Measurements from ENCODE around the gene PRRX2.

PRRX2 gene

GRCh38 chr9:129709438-129710168 lies 44.2 kb downstream of the PRRX2 start:
- no peak for DNase-seq (ENCODE audit: low spot score)

DNA sequence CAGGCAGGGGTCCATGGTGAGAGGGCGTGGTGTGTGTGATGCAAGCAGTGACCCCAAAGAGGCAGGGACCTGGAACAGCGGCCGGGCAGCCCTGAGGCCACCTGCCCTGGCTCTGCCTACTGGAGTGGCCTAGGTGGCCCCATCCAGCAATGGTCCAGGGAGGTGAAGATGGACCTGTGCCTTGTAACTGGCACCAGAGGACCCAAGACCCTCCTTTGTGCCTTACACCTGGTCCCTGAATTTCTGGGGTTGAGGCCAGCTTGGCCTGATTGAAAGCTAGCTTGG lies 44.7 kb downstream of the PRRX2 start:
- DNase-seq (ENCODE audit: low spot score), result no peak

- DNase-seq (ENCODE audit: low spot score), result no peak
Measured at GRCh38 chr9:129712634-129713401, 47.4 kb downstream of the PRRX2 start.

DNA sequence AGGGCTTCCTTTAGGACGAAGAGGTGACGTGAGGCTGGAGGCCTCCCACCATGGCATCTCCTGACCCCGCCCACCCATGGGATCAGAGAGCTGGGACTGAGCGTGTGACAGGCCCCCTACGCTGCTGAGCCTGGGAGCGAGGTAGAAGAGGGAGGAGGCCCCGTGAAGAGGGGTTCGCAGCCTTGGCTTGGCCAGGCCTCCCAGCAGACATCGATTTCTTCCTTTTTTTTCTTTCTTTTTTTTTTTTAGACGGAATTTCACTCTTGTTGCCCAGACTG lies 47.9 kb downstream of the PRRX2 start:
- DNase-seq (ENCODE audit: low spot score), result no peak

- DNase-seq (ENCODE audit: low spot score), result no peak
Measured at GRCh38 chr9:129714511-129715061, 49.1 kb downstream of the PRRX2 start.

GRCh38 chr9:129716091-129716490 lies 50.6 kb downstream of the PRRX2 start:
- no peak for DNase-seq (ENCODE audit: low spot score)

DNA sequence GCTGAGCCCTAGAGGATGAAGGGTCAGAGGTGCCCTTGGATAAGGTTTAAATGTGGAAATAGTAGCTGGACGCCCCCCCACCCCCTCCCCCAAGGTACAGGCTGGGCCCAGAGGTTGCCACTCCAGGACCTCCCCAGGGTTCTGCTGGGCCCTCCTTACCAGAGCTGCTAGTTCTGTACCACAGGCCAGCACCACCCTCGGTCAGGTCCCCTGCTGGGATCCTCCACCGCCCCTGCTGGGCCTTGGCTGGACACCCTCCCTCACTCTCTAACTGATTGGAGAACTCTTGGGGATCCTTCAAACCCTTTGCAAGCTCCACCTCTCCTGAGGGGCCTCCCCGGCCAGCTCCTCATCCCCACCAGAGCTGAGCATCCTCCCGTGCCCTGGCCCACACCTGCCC lies 52.5 kb downstream of the PRRX2 start:
- no peak for DNase-seq (ENCODE audit: low spot score)

GRCh38 chr9:129718647-129719046 lies 53.2 kb downstream of the PRRX2 start:
- no peak for DNase-seq (ENCODE audit: low spot score)

DNA sequence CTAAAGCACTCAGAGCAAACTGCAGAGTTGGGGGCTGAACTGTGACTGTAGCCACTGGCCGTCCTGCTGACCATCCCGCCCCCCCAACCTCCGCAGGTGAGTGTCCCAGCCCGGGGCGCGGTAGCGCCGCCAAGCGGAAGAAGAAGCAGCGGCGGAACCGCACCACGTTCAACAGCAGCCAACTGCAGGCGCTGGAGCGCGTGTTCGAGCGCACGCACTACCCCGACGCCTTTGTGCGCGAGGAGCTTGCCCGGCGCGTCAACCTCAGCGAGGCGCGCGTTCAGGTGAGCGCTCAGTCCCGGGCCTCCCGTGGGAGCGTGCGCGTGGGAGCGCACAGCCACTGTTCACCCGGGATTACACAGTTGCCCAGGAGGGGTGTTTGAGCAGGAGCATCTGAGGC lies 53.7 kb downstream of the PRRX2 start:
- no peak for DNase-seq (ENCODE audit: low spot score)

GRCh38 chr9:129720181-129720864 lies 54.9 kb downstream of the PRRX2 start:
- DNase-seq (ENCODE audit: low spot score), result peak; percentile 68

DNA sequence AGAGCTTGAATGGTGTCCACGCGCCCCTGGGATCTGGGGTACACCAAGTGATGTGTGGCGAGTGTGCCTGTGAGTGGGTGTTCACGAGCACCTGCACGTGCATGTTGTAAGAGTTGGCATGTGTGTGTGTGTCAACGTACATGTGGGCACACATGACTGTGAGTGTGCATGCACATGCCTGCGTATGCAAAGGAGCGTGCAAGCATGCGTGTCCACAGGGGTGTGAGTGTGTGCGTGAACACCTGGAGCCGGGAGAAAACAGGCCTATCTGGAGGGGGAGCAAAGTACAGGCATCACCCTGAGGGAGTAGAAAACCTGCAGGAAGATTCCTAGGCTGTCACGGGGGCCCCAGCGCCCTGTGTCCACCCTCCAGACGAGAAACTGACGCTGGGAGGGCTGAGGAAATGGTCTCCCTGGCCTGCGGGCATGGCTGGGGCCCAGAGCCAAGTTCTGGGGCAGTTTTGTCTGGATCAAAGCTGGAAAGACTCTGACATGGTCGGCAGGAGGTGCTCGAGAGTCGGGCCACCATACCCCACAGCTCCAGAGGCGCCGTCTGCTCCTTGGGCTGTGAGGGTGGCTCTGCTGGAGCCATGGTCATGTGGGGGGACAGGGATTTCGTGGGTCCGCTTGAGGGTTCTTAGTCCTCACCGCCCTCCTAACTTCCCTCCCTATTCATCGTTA lies 55.6 kb downstream of the PRRX2 start:
- no peak for DNase-seq (ENCODE audit: low spot score)

- DNase-seq (ENCODE audit: low spot score), result no peak
Measured at GRCh38 chr9:129722913-129723312, 57.5 kb downstream of the PRRX2 start.

DNA sequence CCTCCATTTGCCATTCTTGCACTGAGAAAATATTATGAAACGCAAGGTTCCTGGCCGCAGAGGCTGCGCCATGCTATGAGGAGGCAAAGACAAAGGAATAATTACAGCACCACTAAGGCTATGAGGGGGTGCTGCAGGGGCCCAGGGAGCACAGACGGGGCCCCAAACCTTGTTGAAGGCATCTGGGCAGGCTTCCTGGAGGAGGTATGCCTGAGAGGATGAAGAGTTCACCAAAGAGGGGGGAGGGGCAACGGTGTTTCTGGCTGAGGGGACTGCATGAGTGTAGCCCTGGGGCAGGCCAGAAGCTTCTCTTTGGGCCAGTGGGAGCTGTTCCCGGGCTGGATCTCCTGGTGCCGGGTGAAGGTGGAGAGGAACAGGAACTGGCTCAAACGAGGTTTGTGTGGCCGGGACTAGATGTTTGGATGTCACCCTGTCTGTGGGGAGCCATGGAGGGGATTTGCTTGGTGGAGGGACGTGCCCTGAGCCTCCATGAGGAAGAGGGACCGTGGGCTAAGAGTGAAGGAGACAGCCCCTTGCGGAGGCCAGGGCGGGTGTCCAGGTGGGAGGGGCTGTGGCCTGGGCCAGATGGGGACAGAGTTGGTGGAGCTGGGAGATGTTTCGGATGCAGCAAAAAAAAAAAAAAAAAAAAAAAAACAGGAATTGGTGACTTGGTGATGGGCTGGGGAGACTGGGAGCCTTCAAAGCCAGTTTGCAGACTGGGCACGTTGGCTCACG lies 59.2 kb downstream of the PRRX2 start:
- DNase-seq (ENCODE audit: low spot score), result no peak

GRCh38 chr9:129725795-129726251 lies 60.4 kb downstream of the PRRX2 start:
- DNase-seq (ENCODE audit: low spot score), result no peak

DNA sequence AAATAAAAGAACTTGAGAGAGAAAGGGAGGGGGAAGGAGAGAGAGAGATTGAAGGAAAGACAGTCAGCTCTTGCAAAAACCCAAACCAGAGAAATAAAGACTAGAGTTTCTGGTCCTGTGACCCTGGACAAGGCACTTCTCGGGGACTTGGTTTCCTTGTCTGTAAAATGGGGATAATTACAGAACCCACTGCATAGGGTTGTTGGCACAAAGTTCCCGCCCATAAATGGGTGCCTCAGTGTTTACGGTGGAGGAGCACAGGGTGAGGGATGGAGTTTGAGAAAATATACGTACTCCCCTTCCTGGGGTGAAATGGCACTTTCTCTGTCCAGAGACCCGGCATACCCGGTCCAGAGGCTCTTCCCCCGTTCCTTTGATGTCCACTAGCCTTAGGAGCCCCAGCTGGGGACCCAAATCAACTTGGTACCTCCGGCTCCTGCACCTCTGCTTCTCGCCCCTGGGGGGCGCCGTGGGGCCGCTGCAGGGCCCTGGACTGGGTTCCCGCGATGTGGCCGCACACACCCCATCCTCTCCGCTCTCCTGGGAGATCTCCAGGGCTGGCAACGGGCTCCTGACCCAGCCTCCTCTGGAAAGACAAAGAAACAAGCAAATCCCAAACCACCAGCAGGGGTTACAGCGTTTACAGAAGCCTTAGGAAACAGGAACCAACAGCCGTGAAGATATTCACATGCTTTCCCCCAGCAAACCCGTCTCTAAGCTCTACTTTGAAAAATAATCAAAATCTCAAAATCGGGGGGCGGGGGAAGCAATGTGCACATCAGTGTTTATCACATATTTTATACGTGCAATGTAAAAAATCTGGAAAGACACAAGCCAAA lies 61.1 kb downstream of the PRRX2 start:
- peak; percentile 99 for DNase-seq (ENCODE audit: low spot score)

- DNase-seq (ENCODE audit: low spot score), result no peak
Measured at GRCh38 chr9:129728744-129729143, 63.3 kb downstream of the PRRX2 start.

- no peak for DNase-seq (ENCODE audit: low spot score)
Measured at GRCh38 chr9:129731477-129732085, 66.1 kb downstream of the PRRX2 start.

GRCh38 chr9:129732100-129732499 lies 66.7 kb downstream of the PRRX2 start:
- no peak for DNase-seq (ENCODE audit: low spot score)

- no peak for DNase-seq (ENCODE audit: low spot score)
Measured at GRCh38 chr9:129732946-129733631, 67.6 kb downstream of the PRRX2 start.

DNA sequence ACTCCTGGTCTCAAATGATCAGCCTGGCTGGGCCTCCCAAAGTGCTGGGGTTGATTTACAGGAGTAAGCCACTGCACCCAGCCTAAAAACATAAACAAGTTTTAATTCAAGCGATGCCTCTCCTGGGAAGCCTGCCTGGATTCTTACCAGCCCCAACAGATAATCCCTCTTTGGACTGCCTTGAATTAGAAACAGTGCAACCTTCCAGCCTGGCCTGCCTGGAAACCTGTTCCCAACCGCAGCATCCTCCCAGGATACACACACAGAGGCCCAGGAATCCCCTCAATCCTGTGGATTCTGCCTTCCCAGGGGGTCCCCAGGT lies 68.1 kb downstream of the PRRX2 start:
- no peak for DNase-seq (ENCODE audit: low spot score)
